Neural progenitor cell (in vitro differentiated cells): ENCODE results near the gene CNTNAP2. TPM values are rescaled to one million over a fixed set of nuclear protein-coding genes. Genes with fewer than 3 reads are reported as not detected.
A peak's percentile ranks its signal among the peaks of the same experiment; 100 is the strongest.

Experiments used
- DNase-seq: peaks from one replicate; pipeline ENCODE4 v3.0.0-alpha.2; 2016; ENCODE audit warnings: low spot score
- H2AFZ ChIP-seq: fragments of 200-600 bp; sonication (generic); replicated peaks from 2 replicates; pipeline ENCODE4 v1.6.1; 2016; ENCODE audit warnings: antibody characterized with exemption
- H3F3A ChIP-seq: fragments of 200-600 bp; sonication (generic); 2 replicates; pipeline ENCODE4 v1.6.1; 2016; ENCODE audit warnings: antibody characterized with exemption, low read depth
- H3K27ac ChIP-seq: fragments of 200-600 bp; sonication (generic); 2 replicates; pipeline ENCODE4 v1.5.1; 2016; ENCODE audit warnings: mild to moderate bottlenecking
- H3K27me3 ChIP-seq: fragments of 200-600 bp; sonication (generic); 2 replicates; pipeline ENCODE4 v1.6.1; 2016; ENCODE audit warnings: mild to moderate bottlenecking, moderate library complexity
- H3K36me3 ChIP-seq: fragments of 200-600 bp; sonication (generic); 2 replicates; pipeline ENCODE4 v1.5.1; 2016
- H3K4me1 ChIP-seq: fragments of 200-600 bp; sonication (generic); 2 replicates; pipeline ENCODE4 v1.6.1; 2016; ENCODE audit warnings: mixed run types
- H3K4me2 ChIP-seq: fragments of 200-600 bp; sonication (generic); 2 replicates; pipeline ENCODE4 v1.6.1; 2016
- H3K4me3 ChIP-seq: fragments of 200-600 bp; sonication (generic); 2 replicates; pipeline ENCODE4 v1.5.1; 2016
- H3K79me2 ChIP-seq: fragments of 200-600 bp; sonication (generic); 2 replicates; pipeline ENCODE4 v1.6.1; 2016; ENCODE audit warnings: low read depth
- H3K9ac ChIP-seq: fragments of 200-600 bp; sonication (generic); 2 replicates; pipeline ENCODE4 v1.6.1; 2016
- H3K9me3 ChIP-seq: fragments of 200-600 bp; sonication (generic); 2 replicates; pipeline ENCODE4 v1.5.1; 2016; ENCODE audit warnings: low read depth
- H4K20me1 ChIP-seq: fragments of 200-600 bp; sonication (generic); 2 replicates; pipeline ENCODE4 v1.6.1; 2016; ENCODE audit warnings: low read depth
- H3K27ac Mint-ChIP-seq: 3 replicates; pipeline ENCODE4 v1.8.0; 2021; ENCODE audit warnings: mixed read lengths
- H3K27me3 Mint-ChIP-seq: 2 replicates; pipeline ENCODE4 v1.8.0; 2022; ENCODE audit warnings: low read depth, mild to moderate bottlenecking, inconsistent platforms, moderate library complexity, mixed read lengths; ENCODE audit not compliant: insufficient read depth
- H3K36me3 Mint-ChIP-seq: 3 replicates; pipeline ENCODE4 v1.8.0; 2021; ENCODE audit warnings: mixed read lengths
- H3K4me1 Mint-ChIP-seq: 3 replicates; pipeline ENCODE4 v1.8.0; 2021; ENCODE audit warnings: mixed read lengths
- H3K4me3 Mint-ChIP-seq: 3 replicates; pipeline ENCODE4 v1.8.0; 2021; ENCODE audit warnings: mild to moderate bottlenecking, moderate library complexity, mixed read lengths
- H3K9me3 Mint-ChIP-seq: 3 replicates; pipeline ENCODE4 v1.8.0; 2020; ENCODE audit warnings: mixed read lengths
- EZH2 ChIP-seq: fragments of 200-600 bp; sonication (generic); IDR thresholded peaks from 2 replicates; pipeline ENCODE4 v1.6.1; 2017; ENCODE audit warnings: antibody characterized with exemption, mild to moderate bottlenecking, moderate library complexity
- EZH2phosphoT487 ChIP-seq: fragments of 200-600 bp; sonication (generic); IDR thresholded peaks from 2 replicates; pipeline ENCODE4 v1.6.1; 2017; ENCODE audit warnings: antibody characterized with exemption
- total RNA-seq: library from RNA; depleted of rRNA; stranded (reverse); fragments of >200 nt; gene quantifications from 2 replicates; pipeline ENCODE4 v1.2.3, GENCODE V29; 2015; ENCODE audit warnings: low replicate concordance
- TF ChIP-seq, protein P1 (sequence below): fragments of 200-600 bp; sonication (generic); IDR thresholded peaks from 2 replicates; pipeline ENCODE4 v1.5.1; 2017; ENCODE audit warnings: antibody characterized with exemption, mild to moderate bottlenecking

The CNTNAP2 gene
- total RNA-seq, 1 donor from 2014 or later, result 126 TPM

DNA sequence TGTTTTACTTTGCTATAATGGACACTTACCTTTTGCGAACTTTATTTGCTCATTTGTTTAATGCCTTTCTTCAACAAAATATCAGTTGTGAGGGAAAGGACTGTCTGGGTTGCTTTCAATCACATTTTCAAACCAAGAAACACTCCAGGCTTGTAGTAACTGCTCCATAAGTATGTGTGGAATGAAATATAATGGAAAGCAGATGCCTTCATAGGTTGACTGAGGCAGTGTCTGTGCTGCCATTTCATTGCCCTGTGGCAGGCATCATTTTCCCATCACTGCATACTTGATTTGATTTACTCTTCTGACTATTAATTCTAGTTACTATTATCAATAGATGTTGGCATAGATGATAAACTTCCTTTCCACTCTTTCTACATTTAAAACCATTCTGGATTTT, 762.3 kb downstream of the CNTNAP2 start:
- no peak overlapping the region for H2AFZ ChIP-seq
- H4K20me1 ChIP-seq, result no peaks in the 10 kb centered on the region
- no peaks in the 10 kb centered on the region for H3K36me3 ChIP-seq
- H3K4me1 ChIP-seq, result peaks cover 14% of the 10 kb centered on the region
- TF ChIP-seq EZH2 (no peak), EZH2phosphoT487 (no peak)
- TF ChIP-seq, protein P1, sequence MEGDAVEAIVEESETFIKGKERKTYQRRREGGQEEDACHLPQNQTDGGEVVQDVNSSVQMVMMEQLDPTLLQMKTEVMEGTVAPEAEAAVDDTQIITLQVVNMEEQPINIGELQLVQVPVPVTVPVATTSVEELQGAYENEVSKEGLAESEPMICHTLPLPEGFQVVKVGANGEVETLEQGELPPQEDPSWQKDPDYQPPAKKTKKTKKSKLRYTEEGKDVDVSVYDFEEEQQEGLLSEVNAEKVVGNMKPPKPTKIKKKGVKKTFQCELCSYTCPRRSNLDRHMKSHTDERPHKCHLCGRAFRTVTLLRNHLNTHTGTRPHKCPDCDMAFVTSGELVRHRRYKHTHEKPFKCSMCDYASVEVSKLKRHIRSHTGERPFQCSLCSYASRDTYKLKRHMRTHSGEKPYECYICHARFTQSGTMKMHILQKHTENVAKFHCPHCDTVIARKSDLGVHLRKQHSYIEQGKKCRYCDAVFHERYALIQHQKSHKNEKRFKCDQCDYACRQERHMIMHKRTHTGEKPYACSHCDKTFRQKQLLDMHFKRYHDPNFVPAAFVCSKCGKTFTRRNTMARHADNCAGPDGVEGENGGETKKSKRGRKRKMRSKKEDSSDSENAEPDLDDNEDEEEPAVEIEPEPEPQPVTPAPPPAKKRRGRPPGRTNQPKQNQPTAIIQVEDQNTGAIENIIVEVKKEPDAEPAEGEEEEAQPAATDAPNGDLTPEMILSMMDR, result no peak
- no peak for DNase-seq
- H3K27me3 Mint-ChIP-seq, result no peaks in the 10 kb centered on the region
- no peak overlapping the region for H3K4me2 ChIP-seq
- no peaks in the 10 kb centered on the region for H3K36me3 Mint-ChIP-seq
- no peak overlapping the region for H3K4me3 Mint-ChIP-seq
- H3K9ac ChIP-seq, result no peak overlapping the region
- H3K79me2 ChIP-seq, result no peaks in the 10 kb centered on the region
- H3K27me3 ChIP-seq, result no peaks in the 10 kb centered on the region
- H3F3A ChIP-seq, result peaks cover 15% of the 10 kb centered on the region
- H3K27ac Mint-ChIP-seq, result no peak overlapping the region
- peaks cover 8% of the 10 kb centered on the region for H3K4me1 Mint-ChIP-seq
- no peak overlapping the region for H3K27ac ChIP-seq
- H3K9me3 ChIP-seq, result no peaks in the 10 kb centered on the region
- no peaks in the 10 kb centered on the region for H3K9me3 Mint-ChIP-seq
- no peak overlapping the region for H3K4me3 ChIP-seq

DNA sequence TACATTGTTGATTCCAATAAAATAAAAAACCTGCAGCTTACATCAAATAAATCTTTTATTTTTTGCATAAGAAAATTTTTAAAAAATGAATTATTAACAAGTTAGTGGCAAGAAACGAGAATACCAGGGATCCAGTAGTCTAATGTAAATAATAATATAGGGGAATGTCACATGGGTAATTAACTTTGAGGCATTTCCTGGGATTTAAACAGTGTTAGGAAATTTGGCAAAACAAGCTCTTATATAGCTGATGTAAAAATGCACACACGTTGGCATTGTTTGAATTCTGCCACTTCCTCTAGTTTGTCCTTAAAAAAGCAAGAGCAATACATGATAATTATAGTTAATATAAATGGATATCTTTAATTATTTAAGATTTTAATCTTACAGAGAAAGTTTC, 768.6 kb downstream of the CNTNAP2 start:
- H3K9me3 Mint-ChIP-seq, result no peaks in the 10 kb centered on the region
- TF ChIP-seq, protein P1, result no peak
- TF ChIP-seq EZH2phosphoT487, result no peak
- DNase-seq, result no peak
- H3F3A ChIP-seq, result no peaks in the 10 kb centered on the region
- no peaks in the 10 kb centered on the region for H3K27me3 ChIP-seq
- H3K9ac ChIP-seq, result no peak overlapping the region
- no peaks in the 10 kb centered on the region for H3K9me3 ChIP-seq
- H3K36me3 ChIP-seq, result no peaks in the 10 kb centered on the region
- H4K20me1 ChIP-seq, result no peaks in the 10 kb centered on the region
- H2AFZ ChIP-seq, result no peak overlapping the region
- no peaks in the 10 kb centered on the region for H3K27me3 Mint-ChIP-seq
- no peaks in the 10 kb centered on the region for H3K79me2 ChIP-seq
- no peak overlapping the region for H3K4me3 Mint-ChIP-seq
- H3K4me1 ChIP-seq, result no peaks in the 10 kb centered on the region
- H3K27ac ChIP-seq, result no peak overlapping the region
- no peaks in the 10 kb centered on the region for H3K4me1 Mint-ChIP-seq
- H3K4me3 ChIP-seq, result no peak overlapping the region
- no peak overlapping the region for H3K4me2 ChIP-seq
- no peaks in the 10 kb centered on the region for H3K36me3 Mint-ChIP-seq
- H3K27ac Mint-ChIP-seq, result no peak overlapping the region

DNA sequence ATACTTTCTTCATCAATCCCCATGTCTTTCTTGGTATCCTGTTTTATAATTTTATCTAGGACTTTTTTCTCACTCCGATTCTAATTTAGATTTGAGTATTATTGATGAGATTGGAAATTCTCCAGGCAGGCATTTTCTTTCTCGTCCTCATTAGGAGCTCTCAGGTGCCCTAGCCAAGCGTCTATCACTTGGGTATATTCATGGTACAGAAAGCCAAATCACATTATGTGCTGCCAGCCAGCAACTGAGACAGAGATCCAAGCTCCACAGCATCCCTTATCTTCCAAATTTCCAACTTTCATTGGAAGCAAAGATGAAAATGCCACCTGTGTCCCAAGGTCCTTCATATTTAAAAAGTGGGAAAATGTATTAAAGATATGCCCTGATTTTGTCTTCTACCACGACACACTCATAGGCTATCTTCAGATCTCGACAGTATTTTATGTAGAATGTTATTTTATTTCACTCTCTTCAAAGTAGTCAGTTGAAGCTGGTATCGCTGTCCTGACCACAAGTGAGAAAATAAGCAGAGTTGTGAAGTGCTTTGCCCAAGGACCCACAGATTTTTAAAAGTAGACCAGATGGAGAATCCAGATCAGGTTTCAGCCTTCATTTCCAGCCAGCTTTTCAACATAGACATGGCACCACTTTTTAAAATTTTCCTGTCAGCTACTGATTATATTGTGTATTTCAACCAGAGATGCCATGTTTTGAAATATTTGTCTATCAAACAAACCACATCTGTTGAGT, 773.4 kb downstream of the CNTNAP2 start:
- Mint-ChIP-seq H3K4me3 (no peak overlapping the region), H3K27ac (no peak overlapping the region), H3K27me3 (no peaks in the 10 kb centered on the region), H3K9me3 (no peaks in the 10 kb centered on the region), H3K36me3 (no peaks in the 10 kb centered on the region), H3K4me1 (no peaks in the 10 kb centered on the region)
- Histone ChIP-seq H3K27me3 (no peaks in the 10 kb centered on the region), H2AFZ (peak overlapping the region; percentile 58), H3K4me2 (no peak overlapping the region), H3K9ac (no peak overlapping the region), H3K27ac (no peak overlapping the region), H3K36me3 (no peaks in the 10 kb centered on the region), H3K4me3 (no peak overlapping the region), H3K9me3 (no peaks in the 10 kb centered on the region), H4K20me1 (no peaks in the 10 kb centered on the region), H3K79me2 (no peaks in the 10 kb centered on the region), H3F3A (no peaks in the 10 kb centered on the region), H3K4me1 (no peaks in the 10 kb centered on the region)
- DNase-seq, result no peak
- TF ChIP-seq EZH2, result no peak
- no peak for TF ChIP-seq EZH2phosphoT487
- TF ChIP-seq, protein P1, result no peak
